HTERT RPE-1 (cell line): ENCODE data around the gene PRM1.

Source experiments
- in situ Hi-C: fragments of 300-500 bp; cut with MboI; formaldehyde crosslinking; loops from 4 replicates; pipeline ENCODE4 v1.14.3; 2020; ENCODE audit warnings: low sequenced_read_pairs

The PRM1 gene

GRCh38 chr16:11254913-11255736, 26.0 kb downstream of the PRM1 start:
- in situ Hi-C loops = no loop called here

- in situ Hi-C loops = no loop called here
These were observed 26.9 kb downstream of the PRM1 start for GRCh38 chr16:11253995-11254912.

GRCh38 chr16:11253009-11253994, 27.8 kb downstream of the PRM1 start:
- in situ Hi-C loops = no loop called here

- in situ Hi-C loops = no loop called here
These were observed 28.6 kb downstream of the PRM1 start for GRCh38 chr16:11252482-11252931.

- in situ Hi-C loops = no loop called here
These were observed 29.3 kb downstream of the PRM1 start for GRCh38 chr16:11251525-11252481.

GRCh38 chr16:11250786-11251524, 30.2 kb downstream of the PRM1 start:
- in situ Hi-C loops = no loop called here

- in situ Hi-C loops = no loop called here
These were observed 30.9 kb downstream of the PRM1 start for GRCh38 chr16:11250091-11250785.

GRCh38 chr16:11249233-11250061, 31.7 kb downstream of the PRM1 start:
- in situ Hi-C loops = no loop called here

GRCh38 chr16:11248133-11248532, 33.0 kb downstream of the PRM1 start:
- in situ Hi-C loops = no loop called here

- in situ Hi-C loops = no loop called here
These were observed 35.1 kb downstream of the PRM1 start for GRCh38 chr16:11245988-11246387.

GRCh38 chr16:11245222-11245737, 35.9 kb downstream of the PRM1 start:
- in situ Hi-C loops = no loop called here

- in situ Hi-C loops = no loop called here
These were observed 38.5 kb downstream of the PRM1 start for GRCh38 chr16:11242658-11243057.

GRCh38 chr16:11241480-11242204, 39.5 kb downstream of the PRM1 start:
- in situ Hi-C loops = no loop called here

- in situ Hi-C loops = no loop called here
These were observed 40.3 kb downstream of the PRM1 start for GRCh38 chr16:11240636-11241473.
